GM12801 (cell line): ENCODE data around the gene CRELD1.

Experiments
- CTCF ChIP-seq: IDR thresholded peaks from one replicate; pipeline ENCODE4 v1.5.1; 2011; ENCODE audit warnings: control low read depth; ENCODE audit not compliant: insufficient read length; ENCODE audit errors: extremely low read depth

Gene CRELD1

GRCh38 chr3:9942934-9943690, 9.5 kb downstream of the CRELD1 start:
- TF ChIP-seq CTCF = no peak

- no peak for TF ChIP-seq CTCF
These were observed 10.6 kb downstream of the CRELD1 start for GRCh38 chr3:9944271-9944670.

- TF ChIP-seq CTCF = no peak
These were observed 11.7 kb downstream of the CRELD1 start for GRCh38 chr3:9945358-9945757.

GRCh38 chr3:9946112-9947024, 12.7 kb downstream of the CRELD1 start:
- TF ChIP-seq CTCF = no peak

GRCh38 chr3:9947025-9947995, 13.7 kb downstream of the CRELD1 start:
- no peak for TF ChIP-seq CTCF

GRCh38 chr3:9948586-9948985, 15.0 kb downstream of the CRELD1 start:
- TF ChIP-seq CTCF = no peak
